GM19043 (cell line): ENCODE measurements around the gene DCBLD2.

Experiments
- ATAC-seq: cut with Tn5 transposase; IDR thresholded peaks from one replicate; pipeline ENCODE4 v1.9.1; 2021; ENCODE audit warnings: low read depth; ENCODE audit not compliant: unreplicated experiment

Gene DCBLD2

DNA sequence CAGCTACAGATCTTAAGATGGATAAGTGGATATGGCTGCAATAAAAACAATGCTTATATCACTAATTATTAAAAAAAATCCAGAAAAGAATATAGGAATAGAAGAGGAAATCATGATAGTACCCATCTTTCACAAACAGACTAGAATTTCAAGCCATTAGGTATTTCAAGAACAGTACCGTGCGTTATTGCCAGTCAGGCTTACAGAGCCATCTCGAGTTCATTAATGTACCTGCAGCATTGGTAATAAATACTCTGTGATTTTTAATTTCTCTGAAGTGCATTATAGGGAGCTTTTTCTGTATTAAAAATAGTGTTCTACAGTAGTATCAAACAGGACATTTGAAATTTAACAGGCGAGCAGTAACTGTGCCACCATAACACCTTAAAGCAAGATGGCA lies 102.7 kb downstream of the DCBLD2 start:
- no peak for ATAC-seq

DNA sequence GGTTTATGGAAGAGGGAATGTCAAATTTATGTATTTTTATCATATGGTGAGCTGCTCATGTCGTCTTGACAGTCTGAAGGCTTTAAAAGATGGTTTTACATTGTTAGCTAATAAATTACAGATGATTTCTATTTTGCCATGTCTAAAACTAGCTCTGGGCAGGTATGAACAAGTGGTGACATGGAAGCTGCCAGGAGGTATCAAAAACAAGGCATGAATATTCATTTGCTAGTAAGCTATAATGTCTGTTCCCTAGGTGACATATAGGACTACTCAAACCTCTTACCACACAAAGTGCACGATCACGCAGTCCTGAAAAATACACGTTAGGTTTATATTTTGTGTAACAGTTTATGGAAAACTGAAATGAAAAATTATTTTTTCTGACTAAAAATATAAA lies 103.6 kb downstream of the DCBLD2 start:
- no peak for ATAC-seq

GRCh38 chr3:98796334-98796733 lies 105.2 kb downstream of the DCBLD2 start:
- ATAC-seq: no peak

DNA sequence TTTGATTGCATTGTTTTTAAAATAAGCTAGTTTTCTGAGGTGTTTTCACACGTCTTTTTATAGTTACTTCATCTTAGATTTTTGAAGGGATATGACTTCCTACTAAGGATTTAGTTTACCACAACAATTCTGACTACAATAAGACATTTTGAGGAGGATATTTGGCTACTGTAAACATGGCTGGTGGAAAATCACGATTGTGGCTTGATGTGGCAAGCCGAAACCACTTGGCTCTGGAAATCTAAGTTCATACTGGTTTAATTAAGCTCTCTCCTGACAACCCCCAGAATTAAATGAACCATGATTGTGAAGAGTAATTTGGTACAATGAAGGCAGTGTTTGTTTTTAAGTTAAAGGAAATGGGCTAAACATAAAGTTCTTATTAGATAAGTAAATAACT lies 107.5 kb downstream of the DCBLD2 start:
- no peak for ATAC-seq

DNA sequence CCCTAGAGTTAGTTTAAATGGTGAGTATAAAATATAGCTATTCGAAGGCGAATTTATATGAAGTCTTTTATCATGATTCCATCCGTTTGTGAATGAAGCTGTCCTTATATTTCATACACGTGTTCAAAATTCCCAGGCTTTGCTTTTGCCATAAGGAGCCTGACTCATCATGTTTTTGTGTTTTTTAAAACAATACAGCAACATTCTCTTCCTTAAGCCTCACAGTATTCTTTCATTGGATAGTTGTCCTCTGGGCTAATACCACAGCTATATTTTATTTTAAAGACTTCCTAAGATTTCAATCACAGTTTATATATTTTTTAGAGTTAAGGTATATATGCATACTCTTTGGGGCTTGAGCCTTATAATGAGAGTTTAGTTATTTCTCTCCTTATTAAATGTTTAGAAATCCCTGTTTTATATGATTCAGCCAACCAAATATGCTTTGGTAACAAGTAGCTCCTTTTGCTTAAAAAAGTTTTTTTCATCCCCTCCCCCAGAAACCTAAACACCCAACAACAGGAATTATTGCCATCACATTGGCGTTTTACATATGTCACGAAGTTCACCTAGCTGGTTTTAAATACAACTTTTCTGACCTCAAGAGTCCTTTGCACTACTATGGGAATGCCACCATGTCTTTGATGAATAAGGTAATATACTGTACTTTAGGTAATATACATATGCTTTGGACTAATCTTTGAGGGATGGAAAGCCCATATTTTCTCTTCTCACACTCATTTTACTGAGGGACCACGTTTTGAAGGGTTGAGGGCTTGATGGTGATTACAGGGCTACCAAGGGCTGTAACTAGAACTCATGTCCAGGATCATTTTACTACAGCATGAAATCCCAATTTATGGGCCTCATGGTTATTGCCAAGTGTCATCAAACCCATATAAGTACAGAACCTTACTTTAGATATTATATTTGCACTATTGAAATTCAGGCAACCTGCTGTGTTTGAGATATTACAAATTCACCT lies 109.9 kb downstream of the DCBLD2 start:
- ATAC-seq: no peak

GRCh38 chr3:98788651-98789050 lies 112.8 kb downstream of the DCBLD2 start:
- no peak for ATAC-seq

- ATAC-seq: no peak
Observed at GRCh38 chr3:98787181-98787580, 114.3 kb downstream of the DCBLD2 start.

DNA sequence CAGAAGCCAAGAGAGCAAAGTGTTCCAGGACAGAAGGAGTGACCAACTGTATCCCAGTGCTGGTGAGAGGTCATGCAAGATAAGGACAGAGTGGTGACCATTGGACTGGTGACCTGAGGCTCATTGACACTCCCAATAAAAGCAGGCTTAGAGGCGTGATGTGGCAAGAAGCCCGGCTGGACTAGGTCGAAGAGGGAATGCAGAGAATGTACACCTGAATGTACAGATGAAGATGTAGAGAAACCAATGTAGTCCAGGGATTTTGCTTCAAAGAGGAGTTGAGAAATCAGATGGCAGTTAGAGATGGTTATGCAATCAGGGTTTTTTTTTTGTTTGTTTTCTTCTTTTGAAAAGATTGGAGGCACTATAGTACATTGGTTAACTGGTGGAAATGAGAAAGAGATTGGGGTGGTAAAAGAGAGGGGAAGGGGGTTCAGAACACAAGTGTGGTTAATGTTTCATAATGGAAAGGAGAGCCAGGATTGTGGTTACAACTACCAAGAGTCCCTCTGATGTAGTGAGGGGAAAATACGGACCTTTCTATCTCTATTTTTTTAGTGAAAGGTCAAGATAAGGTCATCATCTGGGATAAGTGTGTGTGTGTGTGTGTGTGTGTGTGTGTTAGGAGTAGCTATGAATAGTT lies 115.0 kb downstream of the DCBLD2 start:
- ATAC-seq: no peak

DNA sequence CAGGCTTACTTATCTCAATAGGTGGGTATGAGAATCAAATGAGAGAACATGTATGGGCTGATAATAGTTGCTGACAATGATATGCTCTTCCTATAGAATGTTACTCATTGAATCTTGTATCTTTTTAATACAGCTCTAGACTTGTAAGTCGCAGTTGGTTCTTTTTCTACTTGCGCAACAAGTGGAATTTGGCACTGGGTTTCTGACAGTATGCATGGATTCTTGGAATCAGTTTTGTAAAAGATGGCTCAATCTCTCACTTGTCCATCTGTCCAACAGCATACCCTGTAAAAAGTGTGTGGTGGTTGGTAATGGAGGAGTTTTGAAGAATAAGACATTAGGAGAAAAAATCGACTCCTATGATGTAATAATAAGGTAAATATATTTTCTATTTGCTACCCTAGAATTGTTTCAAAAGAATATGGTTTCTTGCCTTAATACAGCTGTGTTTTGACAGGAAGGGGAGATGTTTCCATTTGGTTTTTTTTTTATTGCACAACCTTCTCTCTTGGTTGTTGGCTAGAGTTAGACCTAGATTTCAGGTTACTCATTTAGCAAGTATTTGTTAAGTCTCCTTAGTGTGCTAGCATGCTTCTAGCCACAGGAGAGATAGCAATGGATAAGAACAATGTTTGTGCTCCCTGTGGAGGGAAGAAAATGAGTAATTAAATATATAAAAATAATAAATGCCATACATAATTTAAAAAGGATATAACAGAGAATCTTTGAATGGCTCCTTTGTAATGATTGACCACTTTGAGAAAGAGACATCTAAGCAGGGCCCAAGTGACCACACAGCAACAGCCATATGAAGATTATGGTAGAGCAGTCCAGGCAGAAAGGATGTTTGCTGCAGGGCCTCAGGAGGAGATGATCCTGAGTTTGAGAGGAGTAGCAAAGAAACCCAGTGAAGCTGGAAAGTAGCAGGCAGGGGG lies 116.6 kb downstream of the DCBLD2 start:
- ATAC-seq: no peak

- ATAC-seq: no peak
Observed at GRCh38 chr3:98784042-98784441, 117.5 kb downstream of the DCBLD2 start.

GRCh38 chr3:98782824-98783500 lies 118.5 kb downstream of the DCBLD2 start:
- no peak for ATAC-seq

DNA sequence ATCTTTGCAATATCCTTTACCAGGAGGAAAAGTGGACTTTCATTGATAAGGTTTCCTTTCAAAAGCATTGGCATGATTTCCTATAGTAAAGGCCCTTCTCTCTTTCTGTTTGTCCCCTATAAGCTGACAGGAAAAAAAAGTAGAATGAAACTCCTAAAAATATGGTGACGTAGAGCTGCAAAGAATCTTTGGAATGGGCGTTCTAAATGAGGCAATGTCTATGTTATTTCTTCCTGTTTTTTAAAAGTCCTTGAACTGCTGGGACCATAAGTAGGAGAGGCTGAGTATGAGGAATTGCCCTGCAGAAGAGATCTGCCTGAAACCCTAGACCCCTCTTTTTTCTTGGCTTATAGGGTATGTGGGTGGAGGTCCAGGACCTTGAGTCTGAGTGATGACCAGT lies 121.2 kb downstream of the DCBLD2 start:
- no peak for ATAC-seq

DNA sequence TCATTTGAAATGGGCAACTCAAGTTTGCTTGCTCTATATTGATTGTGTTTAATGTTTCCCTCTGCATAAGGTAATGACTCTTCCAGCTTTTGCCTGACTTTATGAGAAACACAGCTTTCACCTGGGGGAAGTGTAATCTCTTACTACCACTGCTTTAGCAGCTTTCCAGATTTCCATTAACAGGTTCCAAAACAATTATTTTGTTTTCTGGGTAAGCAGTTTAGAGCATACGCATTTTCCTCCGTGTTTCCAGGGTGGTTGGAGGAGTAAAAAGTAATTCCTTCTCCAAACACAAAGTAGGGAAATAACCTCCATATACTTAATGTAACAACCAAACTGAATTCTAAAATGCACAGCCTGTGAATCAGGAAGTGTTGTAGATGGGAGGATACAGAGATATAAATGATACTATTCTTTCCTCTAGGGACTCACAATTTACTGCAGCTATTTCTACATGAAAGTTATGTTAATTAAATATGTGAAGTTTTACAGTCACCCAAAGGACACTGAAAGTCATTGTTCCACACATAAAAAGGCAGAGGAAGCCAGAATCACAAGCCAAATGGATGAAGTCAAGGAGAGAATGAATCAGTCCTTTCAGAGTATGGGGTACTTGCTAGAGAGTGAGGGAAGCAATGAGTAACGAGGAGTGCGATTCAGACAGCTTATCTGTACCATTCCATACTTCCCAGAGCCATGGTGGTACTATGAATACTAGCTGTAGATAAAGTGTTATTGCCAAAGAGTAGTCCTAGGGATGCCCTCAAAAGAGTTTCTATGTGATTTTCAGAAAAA lies 121.8 kb downstream of the DCBLD2 start:
- no peak for ATAC-seq

DNA sequence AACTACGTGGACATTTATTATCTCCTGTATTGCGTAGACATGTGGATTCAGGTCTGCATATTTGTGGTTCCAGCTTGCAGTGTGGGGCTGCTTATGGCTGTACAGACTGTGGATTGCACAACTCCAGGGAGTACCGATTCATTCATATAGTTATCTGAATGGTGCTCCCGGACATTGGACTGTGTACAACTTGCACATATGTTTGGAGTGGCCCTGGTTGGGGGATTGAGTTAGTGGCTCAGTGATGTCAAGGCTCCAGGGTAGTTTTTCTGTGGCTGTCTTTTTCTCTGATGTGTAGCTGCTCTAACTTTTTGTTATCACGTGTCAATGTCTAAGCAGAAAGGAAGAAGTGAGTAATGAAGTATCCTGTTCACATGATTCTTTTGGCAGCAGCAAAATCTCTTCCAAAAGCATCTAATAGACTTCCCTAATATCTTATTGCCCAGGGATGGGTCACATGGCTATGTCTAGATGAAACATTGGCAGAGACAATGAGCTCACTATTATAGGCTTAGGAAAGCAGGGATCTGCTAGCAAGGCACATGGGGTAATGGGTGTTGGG lies 122.6 kb downstream of the DCBLD2 start:
- ATAC-seq: no peak

GRCh38 chr3:98778383-98778782 lies 123.1 kb downstream of the DCBLD2 start:
- ATAC-seq: no peak

DNA sequence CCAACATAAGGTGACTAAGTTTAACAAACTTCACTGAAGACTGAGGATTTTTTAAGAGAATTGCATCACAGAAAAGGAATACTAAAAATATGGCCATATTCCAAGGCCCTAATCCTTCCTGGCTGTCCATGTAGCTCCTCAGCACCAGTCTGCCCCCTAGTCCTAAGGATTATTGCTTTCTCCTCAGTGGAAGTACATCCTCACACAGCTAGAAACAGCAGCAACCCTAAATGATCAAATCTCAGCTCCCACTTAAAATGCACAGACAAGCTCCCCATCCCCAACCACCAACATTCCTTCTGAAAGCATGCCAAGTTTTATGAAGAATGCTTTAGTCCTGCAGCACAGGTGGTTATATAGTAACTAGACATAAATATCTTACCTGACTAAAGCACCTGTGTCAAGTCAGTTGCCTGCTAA lies 123.7 kb downstream of the DCBLD2 start:
- ATAC-seq: no peak

DNA sequence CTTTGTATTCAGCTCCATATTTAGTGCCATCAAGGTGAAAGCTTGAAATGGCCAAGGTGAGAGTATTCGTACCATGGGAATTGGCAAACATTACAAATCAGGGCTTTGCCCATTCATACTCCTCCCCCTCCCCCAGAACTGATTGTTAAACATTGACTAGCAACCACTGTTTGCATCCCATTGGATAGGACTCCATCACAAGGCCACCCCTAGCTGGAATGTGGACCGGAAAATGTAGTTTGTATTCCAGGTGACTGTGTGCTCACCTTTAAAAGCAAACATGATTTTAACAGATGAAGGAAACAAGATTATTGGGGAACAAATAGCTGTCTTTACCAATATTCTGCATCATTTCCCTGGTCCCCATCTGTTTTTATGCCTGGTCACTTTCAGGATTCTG lies 124.2 kb downstream of the DCBLD2 start:
- ATAC-seq: no peak

- ATAC-seq: no peak
Observed at GRCh38 chr3:98776140-98776493, 125.4 kb downstream of the DCBLD2 start.

GRCh38 chr3:98775459-98776139 lies 125.9 kb downstream of the DCBLD2 start:
- ATAC-seq: no peak
